ENCODE results near the gene VASH2. TPM values are rescaled to one million over a fixed set of nuclear protein-coding genes. Genes with fewer than 3 reads are reported as not detected.
"Not testable (repeated sequence)": the region's sequence is repeated elsewhere in the genome, so short reads cannot be mapped to it uniquely, and the experiment has no call there.

The VASH2 gene
- under 1 TPM in 1 of 6 experiments, not detected in 5; 0.10 TPM for total RNA-seq (2021; fragmentation: NEBNext Ultra II Directional; extraction: Animal tissue kit (Norgen Biotek cat#: 25700))
- long read RNA-seq: 0 reads

DNA sequence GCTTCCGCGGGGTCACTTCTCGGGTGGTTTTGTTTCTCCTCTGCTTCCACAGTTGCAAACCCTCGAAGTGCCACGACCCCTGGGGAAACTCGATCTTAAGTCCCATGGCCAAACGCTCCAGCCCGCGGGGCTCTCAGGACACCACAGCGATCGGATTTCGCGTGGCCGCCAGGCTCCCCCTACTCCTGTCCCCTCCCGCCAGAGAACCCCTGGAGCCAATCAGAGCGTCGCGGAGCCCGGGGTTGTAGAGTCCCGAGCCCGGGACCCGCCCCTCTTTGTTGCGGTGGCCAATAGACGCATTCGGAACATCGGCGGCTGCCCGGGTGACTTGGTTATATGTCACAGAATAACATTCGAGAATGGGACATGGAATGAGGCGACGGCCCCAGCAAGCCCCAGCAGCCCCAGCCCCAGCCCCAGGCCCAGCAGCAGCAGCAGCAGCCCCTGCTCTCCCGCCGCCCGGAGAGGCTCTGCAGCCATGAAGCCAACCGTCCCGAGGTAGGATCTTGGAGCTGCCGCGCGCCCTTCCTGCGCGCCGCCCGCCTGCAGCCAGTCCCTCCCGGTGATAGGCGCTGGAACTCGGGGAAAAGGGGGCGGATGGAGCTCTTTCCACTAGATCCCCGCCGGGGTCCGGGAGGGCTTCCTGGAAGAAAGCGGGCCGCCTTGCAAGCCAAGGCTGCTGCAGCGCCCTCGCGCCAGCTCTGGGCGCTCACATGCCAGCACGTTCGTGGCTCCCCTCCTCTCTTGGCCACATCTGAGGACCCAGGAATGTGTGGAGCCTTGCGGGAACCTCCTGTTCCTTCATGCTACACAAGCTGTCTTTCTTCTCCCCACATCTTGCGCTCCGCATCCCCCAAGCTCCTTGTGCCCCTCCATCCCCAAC, at the start of gene VASH2:
Gene VASH2, plus strand, starts transcription at position 299 of the 883 bp plus-strand sequence. CDS start 1,002 bp downstream, outside the sequence.
- DNase-seq: peak; percentile 19
- TF ChIP-seq, protein P1, sequence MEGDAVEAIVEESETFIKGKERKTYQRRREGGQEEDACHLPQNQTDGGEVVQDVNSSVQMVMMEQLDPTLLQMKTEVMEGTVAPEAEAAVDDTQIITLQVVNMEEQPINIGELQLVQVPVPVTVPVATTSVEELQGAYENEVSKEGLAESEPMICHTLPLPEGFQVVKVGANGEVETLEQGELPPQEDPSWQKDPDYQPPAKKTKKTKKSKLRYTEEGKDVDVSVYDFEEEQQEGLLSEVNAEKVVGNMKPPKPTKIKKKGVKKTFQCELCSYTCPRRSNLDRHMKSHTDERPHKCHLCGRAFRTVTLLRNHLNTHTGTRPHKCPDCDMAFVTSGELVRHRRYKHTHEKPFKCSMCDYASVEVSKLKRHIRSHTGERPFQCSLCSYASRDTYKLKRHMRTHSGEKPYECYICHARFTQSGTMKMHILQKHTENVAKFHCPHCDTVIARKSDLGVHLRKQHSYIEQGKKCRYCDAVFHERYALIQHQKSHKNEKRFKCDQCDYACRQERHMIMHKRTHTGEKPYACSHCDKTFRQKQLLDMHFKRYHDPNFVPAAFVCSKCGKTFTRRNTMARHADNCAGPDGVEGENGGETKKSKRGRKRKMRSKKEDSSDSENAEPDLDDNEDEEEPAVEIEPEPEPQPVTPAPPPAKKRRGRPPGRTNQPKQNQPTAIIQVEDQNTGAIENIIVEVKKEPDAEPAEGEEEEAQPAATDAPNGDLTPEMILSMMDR (IDR thresholded peaks at IDR 0.05): no peak
- Mint-ChIP-seq H3K27me3 (ENCODE audit: insufficient read depth) (peaks cover 53% of the 10 kb centered on the region), H3K27ac (no peak within 1 kb of the TSS), H3K36me3 (ENCODE audit: low read depth) (no peaks in the 10 kb centered on the region), H3K9me3 (no peaks in the 10 kb centered on the region), H3K4me1 (ENCODE audit: low read depth) (peaks cover 13% of the 10 kb centered on the region), H3K4me3 (peak within 1 kb of the TSS; percentile 83)

DNA sequence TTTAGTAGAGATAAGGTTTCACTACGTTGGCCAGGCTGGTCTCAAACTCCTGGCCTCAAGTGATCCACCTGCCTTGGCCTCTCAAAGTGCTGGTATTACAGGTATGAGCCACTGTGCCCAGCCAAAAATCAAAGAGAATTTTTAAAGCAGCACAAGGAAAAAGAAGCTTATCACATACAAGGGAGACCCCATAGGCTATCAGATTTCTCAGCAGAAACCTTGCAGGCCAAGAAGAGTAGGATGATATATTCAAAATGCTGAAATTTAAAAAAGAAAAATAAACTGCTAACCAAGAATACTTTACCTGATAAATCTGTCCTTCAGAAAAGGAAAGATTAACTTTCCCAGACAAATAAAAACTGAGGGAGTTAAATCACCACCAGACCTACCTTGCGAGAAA, 49.1 kb upstream of the VASH2 start:
- Mint-ChIP-seq H3K27me3 (ENCODE audit: insufficient read depth) (peaks cover 2% of the 10 kb centered on the region), H3K36me3 (ENCODE audit: low read depth) (peaks cover 39% of the 10 kb centered on the region), H3K9me3 (peaks cover 32% of the 10 kb centered on the region), H3K4me1 (ENCODE audit: low read depth) (no peaks in the 10 kb centered on the region), H3K4me3 (no peak overlapping the region), H3K27ac (no peak overlapping the region)
- TF ChIP-seq, protein P1 (IDR thresholded peaks at IDR 0.05): no peak
- DNase-seq: no peak

DNA sequence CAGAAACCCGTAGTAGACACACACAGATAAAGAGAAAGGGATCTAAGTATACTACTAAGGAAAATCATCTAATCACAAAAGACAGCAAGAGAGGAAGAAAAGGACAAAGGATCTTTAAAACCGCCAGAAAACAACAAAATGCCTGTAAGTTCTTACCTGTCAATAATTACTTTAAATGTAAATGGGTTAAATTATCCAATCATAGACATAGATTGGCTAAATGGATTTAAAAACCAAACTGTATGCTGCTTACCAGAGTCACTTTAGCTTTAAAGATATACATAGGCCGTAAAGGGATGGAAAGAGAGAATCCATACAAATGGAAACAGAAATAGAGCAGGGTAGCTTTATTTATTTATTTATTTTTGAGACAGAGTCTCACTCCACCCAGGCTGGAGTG, 48.3 kb upstream of the VASH2 start:
- H3K27ac Mint-ChIP-seq: no peak overlapping the region
- TF ChIP-seq, protein P1 (IDR thresholded peaks at IDR 0.05): no peak
- DNase-seq: no peak
- H3K27me3 Mint-ChIP-seq (ENCODE audit: insufficient read depth): peaks cover 2% of the 10 kb centered on the region
- no peaks in the 10 kb centered on the region for H3K4me1 Mint-ChIP-seq (ENCODE audit: low read depth)
- H3K9me3 Mint-ChIP-seq: peaks cover 32% of the 10 kb centered on the region
- H3K36me3 Mint-ChIP-seq (ENCODE audit: low read depth): peaks cover 38% of the 10 kb centered on the region
- H3K4me3 Mint-ChIP-seq: no peak overlapping the region

DNA sequence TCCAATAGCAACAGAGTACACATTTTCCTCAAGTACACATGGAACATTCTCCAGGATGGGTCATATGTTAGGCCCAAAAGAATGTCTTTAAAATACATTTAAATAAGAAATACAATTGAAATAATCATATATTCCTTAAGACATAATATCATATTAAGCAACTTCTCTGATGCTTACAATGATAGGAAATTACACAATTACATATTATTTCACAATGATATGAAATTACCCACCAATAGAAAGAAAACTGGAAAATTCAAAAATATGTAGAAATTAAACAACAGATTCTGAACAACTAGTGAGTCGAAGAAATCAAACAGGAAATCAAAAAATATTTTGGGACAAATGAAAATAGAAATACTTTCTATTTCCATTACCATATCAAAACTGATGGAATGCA, 46.7 kb upstream of the VASH2 start:
- peaks cover 32% of the 10 kb centered on the region for H3K9me3 Mint-ChIP-seq
- H3K27me3 Mint-ChIP-seq (ENCODE audit: insufficient read depth): peaks cover 4% of the 10 kb centered on the region
- peaks cover 31% of the 10 kb centered on the region for H3K36me3 Mint-ChIP-seq (ENCODE audit: low read depth)

DNA sequence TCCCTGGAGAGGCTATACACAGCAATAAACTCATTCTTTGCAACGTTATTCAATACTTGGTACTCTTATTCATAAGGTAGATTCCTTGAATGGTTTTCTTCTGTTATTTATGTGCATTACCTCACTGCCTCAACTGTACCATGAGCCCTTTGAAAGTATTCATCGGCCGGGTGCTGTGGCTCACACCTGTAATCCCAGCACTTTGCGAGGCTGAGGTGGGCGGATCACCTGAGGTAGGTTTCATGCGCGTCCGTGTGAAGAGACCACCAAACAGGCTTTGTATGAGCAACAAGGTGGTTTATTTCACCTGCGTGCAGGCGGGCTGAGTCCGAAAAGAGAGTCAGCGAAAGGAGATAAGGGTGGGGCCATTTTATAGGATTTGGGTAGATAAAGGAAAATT, 42.3 kb upstream of the VASH2 start:
- DNase-seq; H3K4me1 Mint-ChIP-seq (ENCODE audit: low read depth); H3K4me3 Mint-ChIP-seq; H3K36me3 Mint-ChIP-seq (ENCODE audit: low read depth); H3K9me3 Mint-ChIP-seq; H3K27me3 Mint-ChIP-seq (ENCODE audit: insufficient read depth); H3K27ac Mint-ChIP-seq: not testable (repeated sequence)

More for the DNA sequence above, 46.7 kb upstream of the VASH2 start:
- no peak overlapping the region for H3K27ac Mint-ChIP-seq
- no peak for DNase-seq
- H3K4me1 Mint-ChIP-seq (ENCODE audit: low read depth): no peaks in the 10 kb centered on the region
- H3K4me3 Mint-ChIP-seq: no peak overlapping the region
- TF ChIP-seq, protein P1 (IDR thresholded peaks at IDR 0.05): no peak

DNA sequence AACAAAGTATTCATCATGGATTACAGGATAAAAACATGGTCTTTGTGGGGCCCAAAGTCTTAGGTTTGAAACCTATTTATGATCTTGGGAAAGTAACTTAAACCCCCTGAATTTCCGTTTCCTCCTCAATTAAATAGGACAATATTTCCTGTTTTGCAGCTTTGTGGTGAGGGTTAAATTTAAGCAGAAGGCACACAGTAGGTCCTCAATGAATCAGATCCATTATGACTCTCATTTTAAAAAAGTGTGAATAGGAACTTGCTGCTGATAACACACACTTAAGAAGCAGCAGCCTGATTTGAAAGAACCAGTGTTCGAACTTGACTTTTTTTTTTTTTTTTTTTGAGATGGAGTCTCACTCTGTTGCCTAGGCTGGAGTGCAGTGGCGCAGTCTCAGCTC, 41.4 kb upstream of the VASH2 start:
- Mint-ChIP-seq H3K36me3 (ENCODE audit: low read depth) (no peaks in the 10 kb centered on the region), H3K27ac (no peak overlapping the region), H3K4me1 (ENCODE audit: low read depth) (no peaks in the 10 kb centered on the region), H3K27me3 (ENCODE audit: insufficient read depth) (peaks cover 5% of the 10 kb centered on the region), H3K9me3 (peaks cover 10% of the 10 kb centered on the region), H3K4me3 (no peak overlapping the region)
- no peak for DNase-seq
- TF ChIP-seq, protein P1 (IDR thresholded peaks at IDR 0.05): no peak
